Stimulated activated CD8-positive, alpha-beta memory T cell treated with anti-CD3 and anti-CD28 coated beads, Interleukin-4, amount 100 ng/mL, for 4 hours (primary cell): ENCODE results near the gene CIAPIN1.

Experiments
- DNase-seq, 2 donors: peaks; one replicate each; pipeline ENCODE4 v3.0.0-alpha.2; 2020; ENCODE audit warnings: low read depth in 2 of 2, low spot score in 1 of 2

The CIAPIN1 gene

GRCh38 chr16:57476546-57477410, 29.6 kb upstream of the CIAPIN1 start:
- no peak for DNase-seq

- DNase-seq: peak in 1 of 2 donors; percentile 42
Measured at GRCh38 chr16:57475711-57476339, 28.6 kb upstream of the CIAPIN1 start.

GRCh38 chr16:57474671-57475661, 27.8 kb upstream of the CIAPIN1 start:
- DNase-seq: no peak

- no peak for DNase-seq
Measured at GRCh38 chr16:57473906-57474305, 26.7 kb upstream of the CIAPIN1 start.

GRCh38 chr16:57473176-57473840, 26.1 kb upstream of the CIAPIN1 start:
- DNase-seq: no peak

GRCh38 chr16:57472665-57473060, 25.5 kb upstream of the CIAPIN1 start:
- no peak for DNase-seq

GRCh38 chr16:57471852-57472664, 24.9 kb upstream of the CIAPIN1 start:
- DNase-seq: no peak

GRCh38 chr16:57471209-57471608, 24.0 kb upstream of the CIAPIN1 start:
- DNase-seq: no peak

- no peak for DNase-seq
Measured at GRCh38 chr16:57470711-57471110, 23.5 kb upstream of the CIAPIN1 start.

GRCh38 chr16:57469917-57470470, 22.8 kb upstream of the CIAPIN1 start:
- no peak for DNase-seq

GRCh38 chr16:57469046-57469445, 21.9 kb upstream of the CIAPIN1 start:
- DNase-seq: no peak

GRCh38 chr16:57468346-57468745, 21.2 kb upstream of the CIAPIN1 start:
- no peak for DNase-seq

- DNase-seq: no peak
Measured at GRCh38 chr16:57464523-57464922, 17.3 kb upstream of the CIAPIN1 start.

- DNase-seq: no peak
Measured at GRCh38 chr16:57462978-57463362, 15.8 kb upstream of the CIAPIN1 start.

- DNase-seq: peak; percentile 79 to 88
Measured at GRCh38 chr16:57462209-57462977, 15.2 kb upstream of the CIAPIN1 start, which contains the start of gene POLR2C. Gene POLR2C, plus strand, starts transcription at chr16:57462679. Its CDS starts 46 bp downstream, at chr16:57462725.

- no peak for DNase-seq
Measured at GRCh38 chr16:57452021-57452420, 4.8 kb upstream of the CIAPIN1 start.

- no peak for DNase-seq
Measured at GRCh38 chr16:57446531-57447185, 527 bp downstream of the CIAPIN1 start.

- DNase-seq: no peak
Measured at GRCh38 chr16:57445510-57445909, 1.7 kb downstream of the CIAPIN1 start.
